ENCODE measurements around the gene ABCC1. TPM values are rescaled to one million over a fixed set of nuclear protein-coding genes. Genes with fewer than 3 reads are reported as not detected.
A peak's percentile ranks its signal among the peaks of the same experiment; 100 is the strongest.

Gene ABCC1
- total and polyA plus RNA-seq, 2 donors (not counting 1 experiment from before 2014, with no cell fraction given): 54.1 to 178 TPM

- peaks cover 4% of the 10 kb centered on the region for H3K36me3 ChIP-seq (ENCODE audit: control insufficient read depth, insufficient read depth, low read length)
- peak overlapping the region; percentile 26 to 66 (median 47) for H3K4me3 ChIP-seq (replicated peaks in 1 of 4; ENCODE audit: control extremely low read depth in 1 of 4, insufficient read depth in 1 of 4, low read depth in 3 of 4, low read length in 4 of 4)
- no peaks in the 10 kb centered on the region for H4K20me1 ChIP-seq (ENCODE audit: control insufficient read depth, extremely low read depth, insufficient read depth, low read length)
- TF ChIP-seq EZH2 (IDR thresholded peaks at IDR 0.05; ENCODE audit: low read length, missing control alignments) (no peak), CTCF (conservative IDR thresholded peaks at IDR 0.05 in 1 of 2, IDR thresholded peaks at IDR 0.05 in 1 of 2; ENCODE audit: low read depth in 1 of 2, low read length in 2 of 2) (no peak)
- no peaks in the 10 kb centered on the region for H3K9me3 ChIP-seq (ENCODE audit: control insufficient read depth, insufficient read depth, low read depth, low read length)
- H3K4me2 ChIP-seq (ENCODE audit: extremely low read depth, insufficient read depth, low read length): peak overlapping the region; percentile 69
- peak overlapping the region; percentile 9 for H2AFZ ChIP-seq (ENCODE audit: low read length)
- H3K27ac ChIP-seq (ENCODE audit: insufficient read depth, low read length): peak overlapping the region; percentile 58
- peak overlapping the region; percentile 61 for H3K9ac ChIP-seq (ENCODE audit: insufficient read depth, low read length)
- no peak for DNase-seq (ENCODE audit: low read depth in 2 of 2)
- H3K27me3 ChIP-seq (ENCODE audit: control insufficient read depth, insufficient read depth, low read length): no peaks in the 10 kb centered on the region
- H3K4me1 ChIP-seq (ENCODE audit: control insufficient read depth, extremely low read depth, insufficient read depth, low read length): peaks cover 9% of the 10 kb centered on the region
- H3K79me2 ChIP-seq (ENCODE audit: control insufficient read depth, insufficient read depth, low read length): peaks cover 41% of the 10 kb centered on the region
Observed at GRCh38 chr16:15948532-15949209, 745 bp upstream of the ABCC1 start.

GRCh38 chr16:15950161-15950854 lies 892 bp downstream of the ABCC1 start:
- Histone ChIP-seq H3K4me2 (ENCODE audit: extremely low read depth, insufficient read depth, low read length) (peak overlapping the region; percentile 60), H3K9me3 (ENCODE audit: control insufficient read depth, insufficient read depth, low read depth, low read length) (no peaks in the 10 kb centered on the region), H4K20me1 (ENCODE audit: control insufficient read depth, extremely low read depth, insufficient read depth, low read length) (peaks cover 1% of the 10 kb centered on the region), H3K27ac (ENCODE audit: insufficient read depth, low read length) (peak overlapping the region; percentile 86), H3K79me2 (ENCODE audit: control insufficient read depth, insufficient read depth, low read length) (peaks cover 58% of the 10 kb centered on the region), H3K36me3 (ENCODE audit: control insufficient read depth, insufficient read depth, low read length) (peaks cover 4% of the 10 kb centered on the region), H3K9ac (ENCODE audit: insufficient read depth, low read length) (peak overlapping the region; percentile 80), H3K4me1 (ENCODE audit: control insufficient read depth, extremely low read depth, insufficient read depth, low read length) (peaks cover 20% of the 10 kb centered on the region), H2AFZ (ENCODE audit: low read length) (no peak overlapping the region), H3K27me3 (ENCODE audit: control insufficient read depth, insufficient read depth, low read length) (no peaks in the 10 kb centered on the region), H3K4me3 (replicated peaks in 1 of 4; ENCODE audit: control extremely low read depth in 1 of 4, insufficient read depth in 1 of 4, low read depth in 3 of 4, low read length in 4 of 4) (peak overlapping the region; percentile 72 to 98 (median 88))
- DNase-seq (ENCODE audit: low read depth in 2 of 2): peak; percentile 47 to 60
- TF ChIP-seq CTCF (conservative IDR thresholded peaks at IDR 0.05 in 1 of 2, IDR thresholded peaks at IDR 0.05 in 1 of 2; ENCODE audit: low read depth in 1 of 2, low read length in 2 of 2) (no peak), EZH2 (IDR thresholded peaks at IDR 0.05; ENCODE audit: low read length, missing control alignments) (no peak)

GRCh38 chr16:15950869-15951268 lies 1.5 kb downstream of the ABCC1 start:
- TF ChIP-seq CTCF (conservative IDR thresholded peaks at IDR 0.05 in 1 of 2, IDR thresholded peaks at IDR 0.05 in 1 of 2; ENCODE audit: low read depth in 1 of 2, low read length in 2 of 2) (no peak), EZH2 (IDR thresholded peaks at IDR 0.05; ENCODE audit: low read length, missing control alignments) (no peak)
- no peak overlapping the region for H2AFZ ChIP-seq (ENCODE audit: low read length)

More at GRCh38 chr16:15950869-15951268, 1.5 kb downstream of the ABCC1 start:
- DNase-seq (ENCODE audit: low read depth in 2 of 2): no peak
- peaks cover 21% of the 10 kb centered on the region for H3K4me1 ChIP-seq (ENCODE audit: control insufficient read depth, extremely low read depth, insufficient read depth, low read length)
- H3K4me2 ChIP-seq (ENCODE audit: extremely low read depth, insufficient read depth, low read length): peak overlapping the region; percentile 60
- H3K27ac ChIP-seq (ENCODE audit: insufficient read depth, low read length): peak overlapping the region; percentile 86
- peaks cover 4% of the 10 kb centered on the region for H3K36me3 ChIP-seq (ENCODE audit: control insufficient read depth, insufficient read depth, low read length)
- peak overlapping the region; percentile 72 to 98 (median 88) for H3K4me3 ChIP-seq (replicated peaks in 1 of 4; ENCODE audit: control extremely low read depth in 1 of 4, insufficient read depth in 1 of 4, low read depth in 3 of 4, low read length in 4 of 4)
- H3K9ac ChIP-seq (ENCODE audit: insufficient read depth, low read length): peak overlapping the region; percentile 80
- peaks cover 3% of the 10 kb centered on the region for H4K20me1 ChIP-seq (ENCODE audit: control insufficient read depth, extremely low read depth, insufficient read depth, low read length)
- no peaks in the 10 kb centered on the region for H3K9me3 ChIP-seq (ENCODE audit: control insufficient read depth, insufficient read depth, low read depth, low read length)
- no peaks in the 10 kb centered on the region for H3K27me3 ChIP-seq (ENCODE audit: control insufficient read depth, insufficient read depth, low read length)
- H3K79me2 ChIP-seq (ENCODE audit: control insufficient read depth, insufficient read depth, low read length): peaks cover 63% of the 10 kb centered on the region
